ENCODE results near the gene RNF44. TPM values are rescaled to one million over a fixed set of nuclear protein-coding genes. Genes with fewer than 3 reads are reported as not detected.

Gene RNF44
- 11.7 and 38.7 TPM in 2 replicates for total RNA-seq (ENCODE audit: low replicate concordance)

DNA sequence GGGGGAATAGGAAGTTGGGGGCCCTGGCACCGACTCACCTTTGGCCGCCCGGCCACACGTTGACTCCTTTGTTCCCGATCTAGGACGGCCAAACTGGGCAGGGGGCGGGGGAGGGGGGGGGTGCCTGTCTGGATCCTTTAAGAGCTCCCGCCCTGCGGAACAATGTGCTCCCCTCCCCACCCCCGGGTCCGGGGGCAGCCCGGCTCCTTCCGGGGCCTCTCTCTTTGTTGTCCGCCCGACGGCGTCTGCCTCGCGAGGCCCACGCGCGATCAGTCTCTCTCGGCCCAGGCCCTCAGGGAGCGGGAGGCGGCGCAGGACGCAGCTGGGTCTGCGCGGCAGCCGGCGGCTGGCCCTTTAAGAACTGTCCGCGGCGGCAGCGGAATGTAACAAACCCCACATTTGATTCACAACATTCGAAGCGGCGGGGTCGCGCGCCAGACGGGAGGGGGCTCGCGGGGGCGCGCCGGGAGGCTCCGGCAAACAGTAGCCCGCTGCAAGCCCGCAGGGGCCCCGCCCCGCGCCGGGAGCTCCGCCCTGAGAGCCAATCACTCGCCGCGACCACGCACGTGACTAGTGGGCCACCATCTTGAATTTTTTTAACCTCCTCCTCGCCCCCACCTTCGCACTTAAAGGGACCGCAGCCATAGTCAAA lies at the start of gene RNF44:
Gene RNF44 (minus strand): TSS at position 501 of the 652 bp plus-strand sequence. CDS start 4,930 bp downstream, outside the sequence.
- Mint-ChIP-seq H3K4me1 (peaks cover 47% of the 10 kb centered on the region), H3K36me3 (peaks cover 5% of the 10 kb centered on the region), H3K4me3 (peak within 1 kb of the TSS; percentile 99), H3K27ac (peak within 1 kb of the TSS; percentile 98), H3K27me3 (ENCODE audit: insufficient read depth, low read depth) (peaks cover 12% of the 10 kb centered on the region), H3K9me3 (no peaks in the 10 kb centered on the region)
- Histone ChIP-seq H3K27me3 (peaks cover 6% of the 10 kb centered on the region), H3K27ac (peak within 1 kb of the TSS; percentile 98), H3K4me2 (peak within 1 kb of the TSS; percentile 91), H4K20me1 (ENCODE audit: low read depth) (peaks cover 41% of the 10 kb centered on the region), H3K79me2 (ENCODE audit: low read depth) (peaks cover 50% of the 10 kb centered on the region), H3K4me3 (peak within 1 kb of the TSS; percentile 72), H3F3A (ENCODE audit: low read depth) (peaks cover 20% of the 10 kb centered on the region), H3K4me1 (peaks cover 25% of the 10 kb centered on the region), H2AFZ (replicated peaks) (peak within 1 kb of the TSS; percentile 68), H3K9me3 (ENCODE audit: low read depth) (no peaks in the 10 kb centered on the region), H3K36me3 (no peaks in the 10 kb centered on the region), H3K9ac (peak within 1 kb of the TSS; percentile 97)
- DNase-seq (ENCODE audit: low spot score), result peak; percentile 99
- TF ChIP-seq, protein P1, sequence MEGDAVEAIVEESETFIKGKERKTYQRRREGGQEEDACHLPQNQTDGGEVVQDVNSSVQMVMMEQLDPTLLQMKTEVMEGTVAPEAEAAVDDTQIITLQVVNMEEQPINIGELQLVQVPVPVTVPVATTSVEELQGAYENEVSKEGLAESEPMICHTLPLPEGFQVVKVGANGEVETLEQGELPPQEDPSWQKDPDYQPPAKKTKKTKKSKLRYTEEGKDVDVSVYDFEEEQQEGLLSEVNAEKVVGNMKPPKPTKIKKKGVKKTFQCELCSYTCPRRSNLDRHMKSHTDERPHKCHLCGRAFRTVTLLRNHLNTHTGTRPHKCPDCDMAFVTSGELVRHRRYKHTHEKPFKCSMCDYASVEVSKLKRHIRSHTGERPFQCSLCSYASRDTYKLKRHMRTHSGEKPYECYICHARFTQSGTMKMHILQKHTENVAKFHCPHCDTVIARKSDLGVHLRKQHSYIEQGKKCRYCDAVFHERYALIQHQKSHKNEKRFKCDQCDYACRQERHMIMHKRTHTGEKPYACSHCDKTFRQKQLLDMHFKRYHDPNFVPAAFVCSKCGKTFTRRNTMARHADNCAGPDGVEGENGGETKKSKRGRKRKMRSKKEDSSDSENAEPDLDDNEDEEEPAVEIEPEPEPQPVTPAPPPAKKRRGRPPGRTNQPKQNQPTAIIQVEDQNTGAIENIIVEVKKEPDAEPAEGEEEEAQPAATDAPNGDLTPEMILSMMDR (IDR thresholded peaks at IDR 0.05), result no peak
- no peak for TF ChIP-seq EZH2 (IDR thresholded peaks at IDR 0.05)
- no peak for TF ChIP-seq EZH2phosphoT487 (IDR thresholded peaks at IDR 0.05)

DNA sequence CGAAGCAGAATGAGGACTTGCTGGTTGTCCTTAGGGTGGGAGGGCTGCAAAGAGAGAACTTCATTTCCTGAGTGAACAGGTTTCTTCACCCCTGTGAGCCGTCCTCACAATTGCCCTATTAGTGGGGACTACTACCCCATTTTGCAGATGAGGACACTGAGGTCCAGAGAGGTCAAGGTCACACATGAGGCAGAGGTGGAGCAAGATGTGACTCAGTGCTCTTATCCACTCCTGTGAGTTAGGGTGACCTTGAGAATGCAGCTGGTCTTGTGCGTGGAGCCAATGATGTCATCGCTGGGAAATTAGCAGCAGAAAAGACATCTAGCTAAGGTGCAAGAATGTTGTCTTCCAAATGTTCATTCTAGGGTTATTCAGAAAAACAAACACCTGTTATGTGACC lies 45.9 kb upstream of the RNF44 start:
- no peaks in the 10 kb centered on the region for H3K36me3 ChIP-seq
- H3K79me2 ChIP-seq (ENCODE audit: low read depth), result no peaks in the 10 kb centered on the region
- peaks cover 6% of the 10 kb centered on the region for H3K9me3 Mint-ChIP-seq
- no peaks in the 10 kb centered on the region for H3K4me1 Mint-ChIP-seq
- H2AFZ ChIP-seq (replicated peaks), result no peak overlapping the region
- no peak overlapping the region for H3K27ac ChIP-seq
- H3K4me1 ChIP-seq, result no peaks in the 10 kb centered on the region
- no peaks in the 10 kb centered on the region for H3K36me3 Mint-ChIP-seq
- H4K20me1 ChIP-seq (ENCODE audit: low read depth), result no peaks in the 10 kb centered on the region
- H3K9me3 ChIP-seq (ENCODE audit: low read depth), result peaks cover 6% of the 10 kb centered on the region
- TF ChIP-seq EZH2phosphoT487 (IDR thresholded peaks at IDR 0.05), result no peak
- no peak for TF ChIP-seq EZH2 (IDR thresholded peaks at IDR 0.05)
- TF ChIP-seq, protein P1 (IDR thresholded peaks at IDR 0.05), result no peak
- no peaks in the 10 kb centered on the region for H3F3A ChIP-seq (ENCODE audit: low read depth)
- H3K4me2 ChIP-seq, result no peak overlapping the region
- no peak overlapping the region for H3K27ac Mint-ChIP-seq
- H3K4me3 Mint-ChIP-seq, result no peak overlapping the region
- peaks cover 8% of the 10 kb centered on the region for H3K27me3 ChIP-seq
- H3K27me3 Mint-ChIP-seq (ENCODE audit: insufficient read depth, low read depth), result peaks cover 12% of the 10 kb centered on the region
- no peak overlapping the region for H3K9ac ChIP-seq
- DNase-seq (ENCODE audit: low spot score), result no peak
- H3K4me3 ChIP-seq, result no peak overlapping the region

DNA sequence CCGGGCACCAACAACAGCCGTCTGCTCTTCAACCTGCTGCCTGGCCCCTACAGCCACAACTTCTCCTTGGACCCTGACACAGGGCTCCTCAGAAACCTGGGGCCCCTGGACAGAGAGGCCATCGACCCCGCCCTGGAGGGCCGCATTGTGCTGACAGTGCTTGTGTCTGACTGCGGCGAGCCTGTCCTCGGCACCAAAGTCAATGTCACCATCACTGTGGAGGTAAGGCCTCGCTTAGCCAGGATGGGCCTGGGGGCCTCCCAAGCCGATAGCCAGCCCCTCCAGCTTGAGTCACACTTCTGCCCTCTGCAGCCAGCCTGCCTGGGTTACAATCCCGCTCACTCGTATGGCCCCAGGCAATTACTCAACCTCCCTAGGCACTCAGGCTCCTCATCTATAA lies 44.2 kb upstream of the RNF44 start:
- peaks cover 8% of the 10 kb centered on the region for H3K27me3 ChIP-seq
- H3K4me1 ChIP-seq, result no peaks in the 10 kb centered on the region
- no peaks in the 10 kb centered on the region for H3F3A ChIP-seq (ENCODE audit: low read depth)
- no peak overlapping the region for H3K4me3 ChIP-seq
- no peak overlapping the region for H3K4me2 ChIP-seq
- H3K79me2 ChIP-seq (ENCODE audit: low read depth), result no peaks in the 10 kb centered on the region
- no peaks in the 10 kb centered on the region for H4K20me1 ChIP-seq (ENCODE audit: low read depth)
- DNase-seq (ENCODE audit: low spot score), result no peak
- peaks cover 6% of the 10 kb centered on the region for H3K9me3 ChIP-seq (ENCODE audit: low read depth)
- no peaks in the 10 kb centered on the region for H3K36me3 ChIP-seq
- no peak overlapping the region for H3K9ac ChIP-seq
- Mint-ChIP-seq H3K36me3 (no peaks in the 10 kb centered on the region), H3K9me3 (peaks cover 6% of the 10 kb centered on the region), H3K27me3 (ENCODE audit: insufficient read depth, low read depth) (peaks cover 12% of the 10 kb centered on the region), H3K4me3 (no peak overlapping the region), H3K27ac (no peak overlapping the region), H3K4me1 (peaks cover 6% of the 10 kb centered on the region)
- H2AFZ ChIP-seq (replicated peaks), result no peak overlapping the region
- no peak overlapping the region for H3K27ac ChIP-seq
- TF ChIP-seq EZH2phosphoT487 (IDR thresholded peaks at IDR 0.05), result no peak
- TF ChIP-seq EZH2 (IDR thresholded peaks at IDR 0.05), result no peak
- TF ChIP-seq, protein P1 (IDR thresholded peaks at IDR 0.05), result no peak

Data from neural progenitor cell (in vitro differentiated cells).